HUES64 (cell line): ENCODE results near the gene SCCPDH.
"Not testable (repeated sequence)": the region's sequence is repeated elsewhere in the genome, so short reads cannot be mapped to it uniquely, and the experiment has no call there.

Experiments used
- H3K27ac ChIP-seq: 2 replicates; pipeline ENCODE4 v1.7.0; 2013; ENCODE audit warnings: low read depth, low read length, inconsistent platforms
- H3K27me3 ChIP-seq: 2 replicates; pipeline ENCODE4 v1.6.1; 2013; ENCODE audit warnings: mild to moderate bottlenecking, low read length; ENCODE audit not compliant: insufficient read depth
- H3K36me3 ChIP-seq: 2 replicates; pipeline ENCODE4 v1.6.1; 2013; ENCODE audit warnings: mild to moderate bottlenecking, low read length; ENCODE audit not compliant: insufficient read depth
- H3K4me1 ChIP-seq: 2 replicates; pipeline ENCODE4 v1.6.1; 2013; ENCODE audit warnings: mild to moderate bottlenecking, low read length, moderate library complexity; ENCODE audit not compliant: insufficient read depth
- H3K4me3 ChIP-seq: 2 replicates; pipeline ENCODE4 v1.5.1; 2013; ENCODE audit warnings: mild to moderate bottlenecking, low read length, moderate library complexity
- H3K9ac ChIP-seq: 2 replicates; pipeline ENCODE4 v1.6.1; 2013; ENCODE audit warnings: mild to moderate bottlenecking, low read depth, low read length
- H3K9me3 ChIP-seq: 2 replicates; pipeline ENCODE4 v1.6.1; 2013; ENCODE audit warnings: low read depth, low read length; ENCODE audit not compliant: insufficient read depth
- WGBS: fragments of 150-250, 120-280 bp; methylation state at CpG from one replicate; pipeline ENCODE4 v1.1.7; 2013; ENCODE audit warnings: missing lambda C conversion rate; 5-methylcytosine and 5-hydroxymethylcytosine counted together

The SCCPDH gene

DNA sequence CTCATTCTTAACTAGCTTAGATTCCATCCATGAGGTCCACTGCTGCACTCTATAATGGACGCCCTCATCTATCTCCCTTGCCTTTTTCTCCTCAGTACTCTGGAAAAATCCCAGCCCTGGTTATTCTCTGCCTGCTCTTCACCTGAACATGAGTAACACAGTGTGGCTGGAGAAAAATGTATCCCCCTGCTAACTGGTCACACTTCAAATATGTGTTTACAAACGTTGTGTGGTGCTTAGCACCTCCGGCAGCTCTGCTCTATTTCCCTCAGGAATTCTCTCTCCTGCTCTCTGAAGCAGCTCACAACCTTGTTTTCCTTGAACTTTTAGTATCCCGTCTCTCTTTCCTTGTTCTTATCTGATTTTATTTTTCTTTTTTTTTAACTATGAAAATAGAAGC, 4.1 kb downstream of the SCCPDH start:
- peaks cover 10% of the 10 kb centered on the region for H3K9me3 ChIP-seq
- H3K27ac ChIP-seq, result no peak overlapping the region
- H3K4me3 ChIP-seq, result no peak overlapping the region
- 97% methylated on average over 4 of the region's 4 CpGs for WGBS
- H3K4me1 ChIP-seq, result peaks cover 4% of the 10 kb centered on the region; the same call in 1 of the 2 replicates
- peaks cover 15% of the 10 kb centered on the region for H3K27me3 ChIP-seq
- no peak overlapping the region for H3K9ac ChIP-seq
- H3K36me3 ChIP-seq, result peaks cover 55% of the 10 kb centered on the region

DNA sequence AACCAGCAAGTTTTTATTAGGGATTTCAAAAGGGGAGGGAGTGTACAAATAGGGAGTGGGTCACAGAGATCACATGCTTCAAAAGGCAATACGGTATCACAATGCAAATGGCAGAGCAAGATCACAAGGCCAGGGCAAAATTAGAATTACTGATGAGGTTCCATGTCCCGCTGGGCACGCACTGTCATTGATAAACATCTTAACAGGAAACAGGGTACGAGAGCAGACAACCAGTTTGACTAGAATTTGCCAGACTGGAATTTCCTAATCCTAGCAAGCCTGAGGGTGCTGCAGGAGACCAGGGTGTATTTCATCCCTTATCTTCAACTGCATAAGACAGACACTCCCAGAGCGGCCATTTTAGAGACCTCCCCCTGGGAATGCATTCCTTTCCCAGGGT, 4.8 kb downstream of the SCCPDH start:
- WGBS, result 93% methylated on average over 5 of the region's 5 CpGs

GRCh38 chr1:246730839-246731238, 6.6 kb downstream of the SCCPDH start:
- no peaks in the 10 kb centered on the region for H3K4me1 ChIP-seq
- no peak overlapping the region for H3K27ac ChIP-seq
- H3K36me3 ChIP-seq, result peaks cover 69% of the 10 kb centered on the region
- no peak overlapping the region for H3K9ac ChIP-seq
- WGBS, result 98% methylated on average over 8 of the region's 8 CpGs
- H3K27me3 ChIP-seq, result no peaks in the 10 kb centered on the region
- no peak overlapping the region for H3K4me3 ChIP-seq
- peaks cover 10% of the 10 kb centered on the region for H3K9me3 ChIP-seq

More for the DNA sequence above, 4.8 kb downstream of the SCCPDH start:
- not testable (repeated sequence) for H3K4me1 ChIP-seq, H3K9ac ChIP-seq, H3K27ac ChIP-seq, H3K4me3 ChIP-seq
- peaks cover 14% of the 10 kb centered on the region for H3K27me3 ChIP-seq
- peaks cover 10% of the 10 kb centered on the region for H3K9me3 ChIP-seq
- peaks cover 55% of the 10 kb centered on the region for H3K36me3 ChIP-seq

DNA sequence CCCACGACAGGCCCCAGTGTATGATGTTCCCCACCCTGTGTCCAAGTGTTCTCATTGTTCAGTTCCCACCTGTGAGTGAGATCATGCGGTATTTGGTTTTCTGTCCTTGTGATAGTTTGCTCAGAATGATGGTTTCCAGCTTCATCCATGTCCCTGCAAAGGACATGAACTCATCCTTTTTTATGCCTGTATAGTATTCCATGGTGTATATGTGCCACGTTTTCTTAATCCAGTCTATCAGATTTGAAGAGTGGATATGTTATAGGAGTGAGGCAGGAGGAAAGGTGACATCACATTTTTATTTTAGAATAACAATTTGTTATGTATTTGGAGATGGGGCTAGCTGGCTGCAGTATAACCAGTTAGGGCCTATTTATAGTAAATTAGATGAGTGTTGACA, 7.7 kb downstream of the SCCPDH start:
- H3K27ac ChIP-seq, H3K4me3 ChIP-seq, H3K4me1 ChIP-seq, H3K9ac ChIP-seq, H3K27me3 ChIP-seq: not testable (repeated sequence)
- WGBS, result 94% methylated on average over 3 of the region's 3 CpGs
- Histone ChIP-seq H3K9me3 (peaks cover 10% of the 10 kb centered on the region), H3K36me3 (peaks cover 74% of the 10 kb centered on the region)

- Histone ChIP-seq H3K27me3 (no peaks in the 10 kb centered on the region), H3K9ac (no peak overlapping the region), H3K36me3 (peaks cover 60% of the 10 kb centered on the region), H3K4me1 (no peaks in the 10 kb centered on the region), H3K9me3 (peaks cover 4% of the 10 kb centered on the region; the same call in 1 of the 2 replicates), H3K27ac (no peak overlapping the region), H3K4me3 (no peak overlapping the region)
Measured at GRCh38 chr1:246733704-246734103, 9.5 kb downstream of the SCCPDH start.

- H3K4me1 ChIP-seq, result no peaks in the 10 kb centered on the region
- H3K36me3 ChIP-seq, result peaks cover 52% of the 10 kb centered on the region
- 98% methylated on average over 1 of the region's 2 CpGs for WGBS
Measured at GRCh38 chr1:246734866-246735265, 10.7 kb downstream of the SCCPDH start.

GRCh38 chr1:246735735-246736134, 11.5 kb downstream of the SCCPDH start:
- Histone ChIP-seq H3K9ac (no peak overlapping the region), H3K4me3 (no peak overlapping the region), H3K36me3 (peaks cover 52% of the 10 kb centered on the region), H3K4me1 (no peaks in the 10 kb centered on the region), H3K9me3 (no peaks in the 10 kb centered on the region), H3K27ac (no peak overlapping the region), H3K27me3 (no peaks in the 10 kb centered on the region)
- WGBS, result 94% methylated on average over 5 of the region's 5 CpGs

More at GRCh38 chr1:246734866-246735265, 10.7 kb downstream of the SCCPDH start:
- no peaks in the 10 kb centered on the region for H3K9me3 ChIP-seq
- H3K9ac ChIP-seq, result no peak overlapping the region
- no peaks in the 10 kb centered on the region for H3K27me3 ChIP-seq
- no peak overlapping the region for H3K4me3 ChIP-seq
- no peak overlapping the region for H3K27ac ChIP-seq

DNA sequence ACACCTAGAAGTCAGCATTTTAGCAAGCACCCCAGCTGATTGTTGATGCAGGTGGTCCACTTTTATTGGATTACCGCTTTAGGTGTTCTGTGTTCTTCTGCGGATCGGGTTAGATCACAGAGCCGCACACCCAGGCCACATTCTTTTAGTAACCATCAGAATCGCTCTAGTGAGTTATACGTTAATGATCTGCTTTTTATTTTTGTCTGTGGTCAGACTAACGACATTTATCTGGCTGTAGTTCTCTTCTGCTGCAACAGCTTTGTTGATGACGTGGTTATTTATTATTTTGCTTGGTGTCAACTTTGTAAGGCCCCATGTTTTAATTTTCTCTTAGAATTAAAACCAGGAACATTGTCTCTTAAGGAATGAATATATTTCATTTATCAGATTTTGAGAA, 18.2 kb downstream of the SCCPDH start:
- Histone ChIP-seq H3K4me1 (no peaks in the 10 kb centered on the region), H3K4me3 (no peak overlapping the region), H3K27ac (no peak overlapping the region), H3K9me3 (no peaks in the 10 kb centered on the region), H3K27me3 (no peaks in the 10 kb centered on the region), H3K36me3 (peaks cover 23% of the 10 kb centered on the region; the same call in 1 of the 2 replicates), H3K9ac (no peak overlapping the region)
- WGBS, result 97% methylated on average over 7 of the region's 8 CpGs

DNA sequence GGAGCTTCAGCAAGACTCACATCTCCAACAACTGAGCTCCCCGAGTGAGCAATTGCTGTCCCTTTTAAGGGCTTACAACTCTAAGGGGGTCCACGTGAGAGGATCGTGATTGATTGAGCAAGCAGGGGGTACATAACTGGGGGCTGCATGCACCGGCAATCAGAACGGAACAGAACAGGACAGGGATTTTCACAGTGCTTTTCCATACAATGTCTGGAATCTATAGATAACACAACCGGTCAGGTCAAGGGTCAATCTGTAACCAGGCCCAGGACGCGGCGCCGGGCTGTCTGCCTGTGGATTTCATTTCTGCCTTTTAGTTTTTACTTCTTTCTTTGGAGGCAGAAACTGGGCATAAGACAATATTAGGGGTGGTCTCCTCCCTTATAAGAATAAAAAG, 21.9 kb downstream of the SCCPDH start:
- H3K4me3 ChIP-seq, H3K27ac ChIP-seq, H3K9me3 ChIP-seq, H3K4me1 ChIP-seq, H3K27me3 ChIP-seq, H3K9ac ChIP-seq: not testable (repeated sequence)
- H3K36me3 ChIP-seq, result peaks cover 11% of the 10 kb centered on the region; the same call in 1 of the 2 replicates
- 96% methylated on average over 7 of the region's 10 CpGs for WGBS

- no peak overlapping the region for H3K9ac ChIP-seq
- H3K9me3 ChIP-seq, result no peaks in the 10 kb centered on the region
- H3K4me1 ChIP-seq, result no peaks in the 10 kb centered on the region
- WGBS, result 89% methylated on average over 6 of the region's 9 CpGs
- no peak overlapping the region for H3K27ac ChIP-seq
- peaks cover 7% of the 10 kb centered on the region; the same call in 1 of the 2 replicates for H3K36me3 ChIP-seq
- H3K4me3 ChIP-seq, result no peak overlapping the region
- H3K27me3 ChIP-seq, result no peaks in the 10 kb centered on the region
Measured at GRCh38 chr1:246748006-246748405, 23.8 kb downstream of the SCCPDH start.

DNA sequence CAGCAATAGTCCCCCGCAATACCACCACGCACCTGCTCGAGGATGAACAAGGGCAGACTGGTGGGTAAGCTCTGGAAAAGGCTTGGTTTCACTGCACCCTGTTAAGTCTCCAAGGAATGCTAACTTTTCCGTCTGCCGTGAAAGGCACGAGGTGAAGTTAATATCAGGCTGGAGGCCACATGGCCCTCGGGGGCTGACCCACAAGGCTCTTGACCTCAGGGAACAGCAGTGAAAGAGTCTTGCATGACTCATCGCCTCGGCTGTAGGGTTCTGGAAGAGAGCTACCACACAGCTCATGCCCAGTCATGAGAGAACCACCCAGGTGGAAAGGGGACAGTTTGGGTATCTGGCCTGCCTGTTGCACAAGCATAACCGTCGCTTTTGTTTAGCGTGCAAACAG, 24.7 kb downstream of the SCCPDH start:
- Histone ChIP-seq H3K27me3 (no peaks in the 10 kb centered on the region), H3K4me3 (no peak overlapping the region), H3K27ac (no peak overlapping the region), H3K9ac (no peak overlapping the region), H3K9me3 (no peaks in the 10 kb centered on the region), H3K36me3 (peaks cover 7% of the 10 kb centered on the region; the same call in 1 of the 2 replicates), H3K4me1 (no peaks in the 10 kb centered on the region)
- WGBS, result 93% methylated on average over 12 of the region's 12 CpGs

DNA sequence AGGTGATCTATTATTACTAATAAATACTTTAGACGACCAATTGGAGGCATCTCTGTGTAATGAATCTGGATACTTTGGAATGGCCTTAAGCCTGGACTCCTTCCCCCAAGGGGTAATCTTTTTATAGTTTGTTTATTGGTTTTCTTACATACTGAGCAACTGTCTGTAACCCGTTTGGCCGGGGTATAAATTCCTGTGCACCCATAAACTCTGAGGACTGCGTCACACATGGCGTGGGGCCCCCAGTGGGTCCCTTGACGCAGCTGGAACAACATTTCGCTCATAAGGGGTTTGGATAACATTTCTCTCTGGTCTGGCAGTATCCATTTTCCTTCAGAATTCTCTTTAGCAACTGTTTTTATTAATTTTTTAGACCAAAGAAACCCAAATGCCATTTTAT, 26.5 kb downstream of the SCCPDH start:
- Histone ChIP-seq H3K27ac (no peak overlapping the region), H3K4me1 (no peaks in the 10 kb centered on the region), H3K9me3 (no peaks in the 10 kb centered on the region), H3K4me3 (no peak overlapping the region), H3K36me3 (no peaks in the 10 kb centered on the region), H3K27me3 (no peaks in the 10 kb centered on the region), H3K9ac (no peak overlapping the region)
- 95% methylated on average over 7 of the region's 7 CpGs for WGBS
